DND-41 (cell line): Measurements from ENCODE around the gene GABPB2.

ENCODE experiments used
- ATAC-seq: fragments of 200-7000 bp; cut with Tn5 transposase; 3 replicates; pipeline ENCODE4 v1.9.1; 2021; ENCODE audit warnings: low read depth; ENCODE audit not compliant: insufficient read depth
- DNase-seq: peaks from one replicate; pipeline ENCODE4 v3.0.0-alpha.2; 2020
- H2AFZ ChIP-seq: 2 replicates; pipeline ENCODE4 v1.6.0; 2012; ENCODE audit warnings: low read depth, low read length
- H3K27ac ChIP-seq: 2 replicates; pipeline ENCODE4 v1.5.1; 2012; ENCODE audit warnings: low read length, inconsistent platforms
- H3K27me3 ChIP-seq: fragments of 200-600 bp; sonication (generic); 2 replicates; pipeline ENCODE4 v1.6.0; 2012; ENCODE audit warnings: low read length, mild to moderate bottlenecking, inconsistent platforms; ENCODE audit not compliant: insufficient read depth, poor library complexity
- H3K36me3 ChIP-seq: 2 replicates; pipeline ENCODE4 v1.5.1; 2012; ENCODE audit warnings: low read length, inconsistent platforms; ENCODE audit not compliant: insufficient read depth
- H3K4me1 ChIP-seq: 2 replicates; pipeline ENCODE4 v1.5.1; 2012; ENCODE audit warnings: mild to moderate bottlenecking, low read length; ENCODE audit not compliant: insufficient read depth
- H3K4me2 ChIP-seq: 2 replicates; pipeline ENCODE4 v1.6.0; 2012; ENCODE audit warnings: mild to moderate bottlenecking, moderate library complexity, low read length, inconsistent platforms; ENCODE audit not compliant: insufficient read depth
- H3K4me3 ChIP-seq, 2 experiments: fragments of 200-600 bp in 1 of 2; shearing (Covaris generic) in 1 of 2; 2 replicates each; pipeline ENCODE4 v1.5.1; 2012 to 2016; ENCODE audit warnings: inconsistent platforms in 2 of 2, low read length in 2 of 2, mild to moderate bottlenecking in 2 of 2, low read depth in 1 of 2, moderate library complexity in 1 of 2
- H3K79me2 ChIP-seq: 2 replicates; pipeline ENCODE4 v1.6.0; 2012; ENCODE audit warnings: low read length, inconsistent platforms; ENCODE audit not compliant: insufficient read depth
- H3K9ac ChIP-seq: 2 replicates; pipeline ENCODE4 v1.6.0; 2012; ENCODE audit warnings: low read depth, mild to moderate bottlenecking, inconsistent platforms, low read length, moderate library complexity
- H3K9me3 ChIP-seq: 2 replicates; pipeline ENCODE4 v1.5.1; 2012; ENCODE audit warnings: low read length, moderate library complexity, mild to moderate bottlenecking, inconsistent platforms; ENCODE audit not compliant: insufficient read depth, severe bottlenecking
- H4K20me1 ChIP-seq: 2 replicates; pipeline ENCODE4 v1.6.0; 2012; ENCODE audit warnings: low read length; ENCODE audit not compliant: insufficient read depth
- CTCF ChIP-seq: IDR thresholded peaks from 2 replicates; pipeline ENCODE4 v1.5.1; 2012; ENCODE audit warnings: borderline replicate concordance, low read length, moderate library complexity, mild to moderate bottlenecking; ENCODE audit not compliant: poor library complexity, severe bottlenecking; ENCODE audit errors: extremely low read depth
- EZH2 ChIP-seq: IDR thresholded peaks from 3 replicates; pipeline ENCODE4 v1.6.1; 2012; ENCODE audit warnings: borderline replicate concordance, low read depth, mild to moderate bottlenecking, moderate library complexity, low read length, inconsistent platforms; ENCODE audit not compliant: severe bottlenecking

GABPB2 gene

DNA sequence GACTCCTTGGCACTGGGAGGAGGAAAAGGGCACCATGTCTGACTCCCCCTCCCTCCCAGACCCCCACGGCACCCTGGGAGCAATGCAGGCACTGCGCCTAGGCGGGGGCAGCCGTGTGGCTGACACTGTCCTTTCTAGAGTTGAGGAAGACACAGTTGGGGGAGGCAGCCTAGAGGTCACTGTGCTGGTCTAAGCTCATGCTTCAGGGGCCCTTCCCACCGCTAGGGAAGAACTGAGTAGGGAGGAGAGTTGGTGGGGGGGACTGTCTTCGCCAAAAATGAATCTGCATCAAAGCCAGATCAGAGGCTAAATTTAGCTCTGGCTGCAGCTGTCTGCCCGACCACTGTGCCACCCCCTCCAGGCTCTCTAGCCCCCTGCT is 72.5 kb downstream of the GABPB2 start:
- Histone ChIP-seq H3K27ac (no peak overlapping the region), H3K4me1 (peaks cover 20% of the 10 kb centered on the region), H3K4me2 (no peak overlapping the region), H2AFZ (no peak overlapping the region), H3K79me2 (no peaks in the 10 kb centered on the region; the same call in 1 of the 2 replicates), H4K20me1 (no peaks in the 10 kb centered on the region), H3K27me3 (no peaks in the 10 kb centered on the region), H3K9ac (no peak overlapping the region), H3K9me3 (no peaks in the 10 kb centered on the region), H3K36me3 (no peaks in the 10 kb centered on the region), H3K4me3 (no peak overlapping the region)
- DNase-seq (no peak), ATAC-seq (no peak)
- TF ChIP-seq CTCF (no peak), EZH2 (no peak)

DNA sequence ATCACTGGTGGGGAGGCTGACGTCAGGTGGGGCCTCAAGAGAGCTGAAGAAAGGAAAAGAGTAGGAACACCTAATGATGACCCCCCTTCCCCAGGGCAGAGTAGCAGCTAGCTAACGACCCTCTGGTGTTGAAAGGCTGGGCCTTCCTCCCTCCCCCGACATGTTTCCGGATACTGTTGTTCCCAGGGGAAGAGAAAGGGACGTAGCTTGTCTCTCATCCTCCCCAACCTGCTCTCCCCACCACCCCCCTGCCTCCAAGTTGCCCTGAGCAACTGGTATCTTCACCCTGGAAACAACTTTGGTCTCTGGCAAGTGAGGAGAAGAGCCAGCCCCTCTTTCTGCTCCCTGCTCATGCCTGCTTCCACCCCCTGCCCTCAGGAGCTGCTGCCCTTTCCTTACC is 73.4 kb downstream of the GABPB2 start:
- Histone ChIP-seq H3K4me2 (no peak overlapping the region), H3K79me2 (no peaks in the 10 kb centered on the region; the same call in 1 of the 2 replicates), H3K9me3 (no peaks in the 10 kb centered on the region), H3K4me1 (peaks cover 20% of the 10 kb centered on the region), H2AFZ (no peak overlapping the region), H3K27me3 (no peaks in the 10 kb centered on the region), H3K36me3 (no peaks in the 10 kb centered on the region), H3K9ac (no peak overlapping the region), H3K27ac (no peak overlapping the region), H3K4me3 (no peak overlapping the region), H4K20me1 (no peaks in the 10 kb centered on the region)
- DNase-seq = no peak
- TF ChIP-seq EZH2 (no peak), CTCF (no peak)
- no peak for ATAC-seq

GRCh38 chr1:151144474-151145303 is 74.1 kb downstream of the GABPB2 start:
- ATAC-seq (no peak), DNase-seq (no peak)
- Histone ChIP-seq H3K9me3 (no peaks in the 10 kb centered on the region), H3K36me3 (no peaks in the 10 kb centered on the region), H3K4me2 (0 out of 2 replicates have a peak overlapping the region, but pooled peaks have one; percentile 87), H3K4me1 (peaks cover 20% of the 10 kb centered on the region), H2AFZ (no peak overlapping the region), H3K9ac (no peak overlapping the region; the same call in 1 of the 2 replicates), H3K4me3 (no peak overlapping the region), H3K27ac (no peak overlapping the region), H3K27me3 (no peaks in the 10 kb centered on the region), H3K79me2 (no peaks in the 10 kb centered on the region; the same call in 1 of the 2 replicates), H4K20me1 (no peaks in the 10 kb centered on the region)
- TF ChIP-seq CTCF (no peak), EZH2 (no peak)
